GM23338 (cell line): Measurements from ENCODE around the gene PIK3C2G.

Experiments used
- CREB1 ChIP-seq: fragments of 250-450 bp; sonication (Bioruptor Pico); IDR thresholded peaks from 2 replicates; pipeline ENCODE4 v1.5.0; 2020; ENCODE audit warnings: low read depth, mild to moderate bottlenecking, moderate library complexity
- EZH2 ChIP-seq: fragments of 200-600 bp; sonication (generic); IDR thresholded peaks from one replicate; pipeline ENCODE4 v1.8.0; 2017; ENCODE audit warnings: antibody characterized with exemption, mild to moderate bottlenecking, low read depth; ENCODE audit not compliant: unreplicated experiment
- EZH2phosphoT487 ChIP-seq: fragments of 200-600 bp; sonication (generic); IDR thresholded peaks from one replicate; pipeline ENCODE4 v1.8.1; 2018; ENCODE audit warnings: antibody characterized with exemption; ENCODE audit not compliant: unreplicated experiment
- JUNB ChIP-seq: IDR thresholded peaks from one replicate; pipeline ENCODE4 v1.6.1; 2016; ENCODE audit warnings: antibody characterized with exemption; ENCODE audit not compliant: unreplicated experiment
- NANOG ChIP-seq: IDR thresholded peaks from 2 replicates; pipeline ENCODE4 v1.6.1; 2016; ENCODE audit warnings: antibody characterized with exemption, borderline replicate concordance
- POLR2AphosphoS5 ChIP-seq: IDR thresholded peaks from 2 replicates; pipeline ENCODE4 v1.6.1; 2016; ENCODE audit warnings: antibody characterized with exemption, low read depth
- STAT1 ChIP-seq: IDR thresholded peaks from one replicate; pipeline ENCODE4 v1.6.1; 2016; ENCODE audit warnings: antibody characterized with exemption; ENCODE audit not compliant: unreplicated experiment
- ZNF114 ChIP-seq: fragments of 250-450 bp; sonication (Bioruptor Pico); IDR thresholded peaks from 2 replicates; pipeline ENCODE4 v1.5.0; 2020; ENCODE audit warnings: mild to moderate bottlenecking, moderate library complexity
- ZNF331 ChIP-seq: fragments of 250-450 bp; sonication (Bioruptor Pico); IDR thresholded peaks from 2 replicates; pipeline ENCODE4 v1.5.0; 2020; ENCODE audit warnings: low read depth, mild to moderate bottlenecking, moderate library complexity
- TF ChIP-seq, protein P1 (sequence below), 2 experiments: fragments of 200-600 bp in 1 of 2; sonication (generic) in 1 of 2; conservative IDR thresholded peaks; 2 replicates each; pipeline versions ENCODE4 v1.5.1 to v1.6.1; 2016 to 2017; ENCODE audit warnings: antibody characterized with exemption in 2 of 2, low read depth in 2 of 2, mild to moderate bottlenecking in 2 of 2, moderate library complexity in 1 of 2
- TF ChIP-seq, protein P2 (sequence below): IDR thresholded peaks from one replicate; pipeline ENCODE4 v1.6.1; 2018; ENCODE audit warnings: antibody characterized with exemption; ENCODE audit not compliant: unreplicated experiment
- TF ChIP-seq, protein P3 (sequence below): IDR thresholded peaks from 2 replicates; pipeline ENCODE4 v1.6.1; 2016; ENCODE audit warnings: antibody characterized with exemption
- TF ChIP-seq, protein P4 (sequence below): fragments of 250-450 bp; sonication (Bioruptor Pico); IDR thresholded peaks from 2 replicates; pipeline ENCODE4 v1.5.0; 2020; ENCODE audit warnings: mild to moderate bottlenecking, moderate library complexity

DNA sequence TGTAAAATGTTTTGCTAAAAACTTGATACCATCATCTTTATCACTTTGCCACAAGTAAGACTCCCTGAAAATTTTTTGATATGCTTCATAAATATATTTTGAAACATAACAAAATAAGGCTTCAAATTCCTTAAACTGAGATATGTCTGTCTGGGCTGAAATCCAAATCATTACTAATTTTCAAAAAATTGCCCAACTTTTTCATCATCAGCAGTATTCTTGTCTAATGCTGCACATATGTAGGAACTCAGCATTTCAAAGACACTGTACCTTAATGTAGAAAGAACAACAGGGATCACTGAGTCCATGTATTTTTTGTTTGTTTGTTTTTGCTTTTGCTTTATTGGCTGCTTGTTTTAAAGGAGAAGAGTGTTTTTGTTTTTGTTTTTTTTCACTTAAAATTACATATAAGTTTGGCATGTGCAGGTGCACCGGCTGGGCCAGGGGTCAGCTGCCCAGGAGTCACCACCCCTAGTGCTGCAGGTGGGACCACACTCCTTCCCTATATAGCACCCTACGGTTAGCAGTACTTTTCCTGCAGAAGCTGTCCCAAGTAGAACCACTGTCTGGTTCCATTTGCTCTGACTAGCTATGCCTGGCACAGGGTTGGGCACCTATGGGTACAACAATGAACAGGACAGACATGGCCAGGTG lies 231.2 kb downstream of the PIK3C2G start:
- TF ChIP-seq, protein P1, sequence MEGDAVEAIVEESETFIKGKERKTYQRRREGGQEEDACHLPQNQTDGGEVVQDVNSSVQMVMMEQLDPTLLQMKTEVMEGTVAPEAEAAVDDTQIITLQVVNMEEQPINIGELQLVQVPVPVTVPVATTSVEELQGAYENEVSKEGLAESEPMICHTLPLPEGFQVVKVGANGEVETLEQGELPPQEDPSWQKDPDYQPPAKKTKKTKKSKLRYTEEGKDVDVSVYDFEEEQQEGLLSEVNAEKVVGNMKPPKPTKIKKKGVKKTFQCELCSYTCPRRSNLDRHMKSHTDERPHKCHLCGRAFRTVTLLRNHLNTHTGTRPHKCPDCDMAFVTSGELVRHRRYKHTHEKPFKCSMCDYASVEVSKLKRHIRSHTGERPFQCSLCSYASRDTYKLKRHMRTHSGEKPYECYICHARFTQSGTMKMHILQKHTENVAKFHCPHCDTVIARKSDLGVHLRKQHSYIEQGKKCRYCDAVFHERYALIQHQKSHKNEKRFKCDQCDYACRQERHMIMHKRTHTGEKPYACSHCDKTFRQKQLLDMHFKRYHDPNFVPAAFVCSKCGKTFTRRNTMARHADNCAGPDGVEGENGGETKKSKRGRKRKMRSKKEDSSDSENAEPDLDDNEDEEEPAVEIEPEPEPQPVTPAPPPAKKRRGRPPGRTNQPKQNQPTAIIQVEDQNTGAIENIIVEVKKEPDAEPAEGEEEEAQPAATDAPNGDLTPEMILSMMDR (conservative IDR thresholded peaks at IDR 0.05; ENCODE audit: low read depth in 2 of 2): no peak
- TF ChIP-seq CREB1 (CRISPR knock-in tag) (no peak), POLR2AphosphoS5 (no peak), EZH2 (no peak), EZH2phosphoT487 (no peak), JUNB (no peak), ZNF114 (CRISPR knock-in tag) (no peak), NANOG (no peak), ZNF331 (CRISPR knock-in tag) (no peak), STAT1 (no peak)
- TF ChIP-seq, protein P2, sequence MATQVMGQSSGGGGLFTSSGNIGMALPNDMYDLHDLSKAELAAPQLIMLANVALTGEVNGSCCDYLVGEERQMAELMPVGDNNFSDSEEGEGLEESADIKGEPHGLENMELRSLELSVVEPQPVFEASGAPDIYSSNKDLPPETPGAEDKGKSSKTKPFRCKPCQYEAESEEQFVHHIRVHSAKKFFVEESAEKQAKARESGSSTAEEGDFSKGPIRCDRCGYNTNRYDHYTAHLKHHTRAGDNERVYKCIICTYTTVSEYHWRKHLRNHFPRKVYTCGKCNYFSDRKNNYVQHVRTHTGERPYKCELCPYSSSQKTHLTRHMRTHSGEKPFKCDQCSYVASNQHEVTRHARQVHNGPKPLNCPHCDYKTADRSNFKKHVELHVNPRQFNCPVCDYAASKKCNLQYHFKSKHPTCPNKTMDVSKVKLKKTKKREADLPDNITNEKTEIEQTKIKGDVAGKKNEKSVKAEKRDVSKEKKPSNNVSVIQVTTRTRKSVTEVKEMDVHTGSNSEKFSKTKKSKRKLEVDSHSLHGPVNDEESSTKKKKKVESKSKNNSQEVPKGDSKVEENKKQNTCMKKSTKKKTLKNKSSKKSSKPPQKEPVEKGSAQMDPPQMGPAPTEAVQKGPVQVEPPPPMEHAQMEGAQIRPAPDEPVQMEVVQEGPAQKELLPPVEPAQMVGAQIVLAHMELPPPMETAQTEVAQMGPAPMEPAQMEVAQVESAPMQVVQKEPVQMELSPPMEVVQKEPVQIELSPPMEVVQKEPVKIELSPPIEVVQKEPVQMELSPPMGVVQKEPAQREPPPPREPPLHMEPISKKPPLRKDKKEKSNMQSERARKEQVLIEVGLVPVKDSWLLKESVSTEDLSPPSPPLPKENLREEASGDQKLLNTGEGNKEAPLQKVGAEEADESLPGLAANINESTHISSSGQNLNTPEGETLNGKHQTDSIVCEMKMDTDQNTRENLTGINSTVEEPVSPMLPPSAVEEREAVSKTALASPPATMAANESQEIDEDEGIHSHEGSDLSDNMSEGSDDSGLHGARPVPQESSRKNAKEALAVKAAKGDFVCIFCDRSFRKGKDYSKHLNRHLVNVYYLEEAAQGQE: no peak
- TF ChIP-seq, protein P3, sequence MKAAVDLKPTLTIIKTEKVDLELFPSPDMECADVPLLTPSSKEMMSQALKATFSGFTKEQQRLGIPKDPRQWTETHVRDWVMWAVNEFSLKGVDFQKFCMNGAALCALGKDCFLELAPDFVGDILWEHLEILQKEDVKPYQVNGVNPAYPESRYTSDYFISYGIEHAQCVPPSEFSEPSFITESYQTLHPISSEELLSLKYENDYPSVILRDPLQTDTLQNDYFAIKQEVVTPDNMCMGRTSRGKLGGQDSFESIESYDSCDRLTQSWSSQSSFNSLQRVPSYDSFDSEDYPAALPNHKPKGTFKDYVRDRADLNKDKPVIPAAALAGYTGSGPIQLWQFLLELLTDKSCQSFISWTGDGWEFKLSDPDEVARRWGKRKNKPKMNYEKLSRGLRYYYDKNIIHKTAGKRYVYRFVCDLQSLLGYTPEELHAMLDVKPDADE: no peak
- TF ChIP-seq, protein P4, sequence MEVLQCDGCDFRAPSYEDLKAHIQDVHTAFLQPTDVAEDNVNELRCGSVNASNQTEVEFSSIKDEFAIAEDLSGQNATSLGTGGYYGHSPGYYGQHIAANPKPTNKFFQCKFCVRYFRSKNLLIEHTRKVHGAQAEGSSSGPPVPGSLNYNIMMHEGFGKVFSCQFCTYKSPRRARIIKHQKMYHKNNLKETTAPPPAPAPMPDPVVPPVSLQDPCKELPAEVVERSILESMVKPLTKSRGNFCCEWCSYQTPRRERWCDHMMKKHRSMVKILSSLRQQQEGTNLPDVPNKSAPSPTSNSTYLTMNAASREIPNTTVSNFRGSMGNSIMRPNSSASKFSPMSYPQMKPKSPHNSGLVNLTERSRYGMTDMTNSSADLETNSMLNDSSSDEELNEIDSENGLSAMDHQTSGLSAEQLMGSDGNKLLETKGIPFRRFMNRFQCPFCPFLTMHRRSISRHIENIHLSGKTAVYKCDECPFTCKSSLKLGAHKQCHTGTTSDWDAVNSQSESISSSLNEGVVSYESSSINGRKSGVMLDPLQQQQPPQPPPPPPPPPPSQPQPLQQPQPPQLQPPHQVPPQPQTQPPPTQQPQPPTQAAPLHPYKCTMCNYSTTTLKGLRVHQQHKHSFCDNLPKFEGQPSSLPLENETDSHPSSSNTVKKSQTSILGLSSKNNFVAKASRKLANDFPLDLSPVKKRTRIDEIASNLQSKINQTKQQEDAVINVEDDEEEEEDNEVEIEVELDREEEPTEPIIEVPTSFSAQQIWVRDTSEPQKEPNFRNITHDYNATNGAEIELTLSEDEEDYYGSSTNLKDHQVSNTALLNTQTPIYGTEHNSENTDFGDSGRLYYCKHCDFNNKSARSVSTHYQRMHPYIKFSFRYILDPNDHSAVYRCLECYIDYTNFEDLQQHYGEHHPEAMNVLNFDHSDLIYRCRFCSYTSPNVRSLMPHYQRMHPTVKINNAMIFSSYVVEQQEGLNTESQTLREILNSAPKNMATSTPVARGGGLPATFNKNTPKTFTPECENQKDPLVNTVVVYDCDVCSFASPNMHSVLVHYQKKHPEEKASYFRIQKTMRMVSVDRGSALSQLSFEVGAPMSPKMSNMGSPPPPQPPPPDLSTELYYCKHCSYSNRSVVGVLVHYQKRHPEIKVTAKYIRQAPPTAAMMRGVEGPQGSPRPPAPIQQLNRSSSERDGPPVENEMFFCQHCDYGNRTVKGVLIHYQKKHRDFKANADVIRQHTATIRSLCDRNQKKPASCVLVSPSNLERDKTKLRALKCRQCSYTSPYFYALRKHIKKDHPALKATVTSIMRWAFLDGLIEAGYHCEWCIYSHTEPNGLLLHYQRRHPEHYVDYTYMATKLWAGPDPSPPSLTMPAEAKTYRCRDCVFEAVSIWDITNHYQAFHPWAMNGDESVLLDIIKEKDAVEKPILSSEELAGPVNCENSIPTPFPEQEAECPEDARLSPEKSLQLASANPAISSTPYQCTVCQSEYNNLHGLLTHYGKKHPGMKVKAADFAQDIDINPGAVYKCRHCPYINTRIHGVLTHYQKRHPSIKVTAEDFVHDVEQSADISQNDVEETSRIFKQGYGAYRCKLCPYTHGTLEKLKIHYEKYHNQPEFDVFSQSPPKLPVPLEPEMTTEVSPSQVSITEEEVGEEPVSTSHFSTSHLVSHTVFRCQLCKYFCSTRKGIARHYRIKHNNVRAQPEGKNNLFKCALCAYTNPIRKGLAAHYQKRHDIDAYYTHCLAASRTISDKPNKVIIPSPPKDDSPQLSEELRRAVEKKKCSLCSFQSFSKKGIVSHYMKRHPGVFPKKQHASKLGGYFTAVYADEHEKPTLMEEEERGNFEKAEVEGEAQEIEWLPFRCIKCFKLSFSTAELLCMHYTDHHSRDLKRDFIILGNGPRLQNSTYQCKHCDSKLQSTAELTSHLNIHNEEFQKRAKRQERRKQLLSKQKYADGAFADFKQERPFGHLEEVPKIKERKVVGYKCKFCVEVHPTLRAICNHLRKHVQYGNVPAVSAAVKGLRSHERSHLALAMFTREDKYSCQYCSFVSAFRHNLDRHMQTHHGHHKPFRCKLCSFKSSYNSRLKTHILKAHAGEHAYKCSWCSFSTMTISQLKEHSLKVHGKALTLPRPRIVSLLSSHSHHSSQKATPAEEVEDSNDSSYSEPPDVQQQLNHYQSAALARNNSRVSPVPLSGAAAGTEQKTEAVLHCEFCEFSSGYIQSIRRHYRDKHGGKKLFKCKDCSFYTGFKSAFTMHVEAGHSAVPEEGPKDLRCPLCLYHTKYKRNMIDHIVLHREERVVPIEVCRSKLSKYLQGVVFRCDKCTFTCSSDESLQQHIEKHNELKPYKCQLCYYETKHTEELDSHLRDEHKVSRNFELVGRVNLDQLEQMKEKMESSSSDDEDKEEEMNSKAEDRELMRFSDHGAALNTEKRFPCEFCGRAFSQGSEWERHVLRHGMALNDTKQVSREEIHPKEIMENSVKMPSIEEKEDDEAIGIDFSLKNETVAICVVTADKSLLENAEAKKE (CRISPR knock-in tag): no peak
